Lower leg skin (tissue), 4 donors: ENCODE data around the gene IER5. TPM values are rescaled to one million over a fixed set of nuclear protein-coding genes. Genes with fewer than 3 reads are reported as not detected.

Experiments
- DNase-seq, 2 donors: peaks; one replicate each; pipeline ENCODE4 v3.0.0-alpha.2; 2019; ENCODE audit warnings: low spot score in 2 of 2
- H3K4me3 ChIP-seq: fragments of 200-600 bp; sonication (generic); 2 replicates; pipeline ENCODE4 v1.5.1; 2017; ENCODE audit warnings: mild to moderate bottlenecking, low read depth; ENCODE audit not compliant: poor library complexity, severe bottlenecking
- POLR2A ChIP-seq, 2 donors: fragments of 450-650 bp; IDR thresholded peaks; one replicate each; pipeline ENCODE4 v1.6.1; 2016 to 2017; ENCODE audit warnings: antibody characterized with exemption in 2 of 2, mild to moderate bottlenecking in 1 of 2, moderate library complexity in 1 of 2
- WGBS, 2 donors: methylation state at CpG; one replicate each; pipeline ENCODE4 v1.1.5; 2018; 5-methylcytosine and 5-hydroxymethylcytosine counted together
- intact Hi-C: fragments of 100-400 bp; cut with DNase I; formaldehyde crosslinking; loops from one replicate; pipeline ENCODE4 v1.15.0; 2023; ENCODE audit warnings: low total_unique reads
- total RNA-seq, 4 donors: library from RNA; depleted of rRNA; stranded (reverse); fragments of >200 nt; gene quantifications; one replicate each; pipeline ENCODE4 v1.1.0, GENCODE V29; 2016
- TF ChIP-seq, protein P1 (sequence below), 3 donors: fragments of 450-650 bp; IDR thresholded peaks; one replicate each; pipeline ENCODE4 v1.5.1; 2016; ENCODE audit warnings: antibody characterized with exemption in 3 of 3, mild to moderate bottlenecking in 3 of 3, moderate library complexity in 2 of 3

The IER5 gene
- total RNA-seq, 4 donors from 2014 or later, result 36.7 to 53.4 (median 48.3) TPM

DNA sequence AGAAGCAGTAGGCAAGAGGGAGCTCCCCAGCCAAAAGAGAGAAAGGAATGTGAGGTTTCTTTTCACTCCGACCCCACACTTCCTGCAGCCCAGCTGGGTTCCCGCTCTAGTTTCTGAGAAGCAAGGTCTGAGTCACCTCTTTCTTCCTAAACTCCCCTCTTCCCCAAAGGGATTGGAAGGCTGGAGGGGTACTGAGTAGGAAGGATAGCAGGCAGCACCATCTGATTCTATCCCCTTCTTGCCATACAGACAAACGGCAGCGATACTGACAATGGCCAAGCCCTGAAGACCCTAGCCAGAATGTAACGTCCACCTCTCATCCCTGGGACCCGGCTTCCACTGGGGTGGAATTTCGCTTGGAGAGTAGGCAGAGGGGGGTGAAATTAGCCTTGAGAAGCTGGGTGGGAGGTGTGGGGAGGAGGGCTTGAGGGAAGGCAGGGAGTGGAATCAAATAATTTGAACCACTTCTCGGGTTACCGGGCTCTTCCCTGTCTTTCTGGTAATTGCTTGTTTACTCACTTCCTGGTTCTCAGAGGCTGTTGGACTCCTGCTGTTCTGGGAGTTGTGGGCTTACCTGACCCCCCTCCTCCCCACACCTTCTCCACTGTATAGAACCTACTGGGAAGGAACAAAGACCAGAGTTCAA, 13.2 kb downstream of the IER5 start:
- TF ChIP-seq, protein P1, sequence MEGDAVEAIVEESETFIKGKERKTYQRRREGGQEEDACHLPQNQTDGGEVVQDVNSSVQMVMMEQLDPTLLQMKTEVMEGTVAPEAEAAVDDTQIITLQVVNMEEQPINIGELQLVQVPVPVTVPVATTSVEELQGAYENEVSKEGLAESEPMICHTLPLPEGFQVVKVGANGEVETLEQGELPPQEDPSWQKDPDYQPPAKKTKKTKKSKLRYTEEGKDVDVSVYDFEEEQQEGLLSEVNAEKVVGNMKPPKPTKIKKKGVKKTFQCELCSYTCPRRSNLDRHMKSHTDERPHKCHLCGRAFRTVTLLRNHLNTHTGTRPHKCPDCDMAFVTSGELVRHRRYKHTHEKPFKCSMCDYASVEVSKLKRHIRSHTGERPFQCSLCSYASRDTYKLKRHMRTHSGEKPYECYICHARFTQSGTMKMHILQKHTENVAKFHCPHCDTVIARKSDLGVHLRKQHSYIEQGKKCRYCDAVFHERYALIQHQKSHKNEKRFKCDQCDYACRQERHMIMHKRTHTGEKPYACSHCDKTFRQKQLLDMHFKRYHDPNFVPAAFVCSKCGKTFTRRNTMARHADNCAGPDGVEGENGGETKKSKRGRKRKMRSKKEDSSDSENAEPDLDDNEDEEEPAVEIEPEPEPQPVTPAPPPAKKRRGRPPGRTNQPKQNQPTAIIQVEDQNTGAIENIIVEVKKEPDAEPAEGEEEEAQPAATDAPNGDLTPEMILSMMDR (IDR thresholded peaks at IDR 0.05), result no peak
- no peak for TF ChIP-seq POLR2A (IDR thresholded peaks at IDR 0.05)
- 62 to 68% methylated on average over 9 of the region's 9 CpGs for WGBS, 2 donors
- no peak overlapping the region for H3K4me3 ChIP-seq
- no peak for DNase-seq
- intact Hi-C loops, result no loop called here

DNA sequence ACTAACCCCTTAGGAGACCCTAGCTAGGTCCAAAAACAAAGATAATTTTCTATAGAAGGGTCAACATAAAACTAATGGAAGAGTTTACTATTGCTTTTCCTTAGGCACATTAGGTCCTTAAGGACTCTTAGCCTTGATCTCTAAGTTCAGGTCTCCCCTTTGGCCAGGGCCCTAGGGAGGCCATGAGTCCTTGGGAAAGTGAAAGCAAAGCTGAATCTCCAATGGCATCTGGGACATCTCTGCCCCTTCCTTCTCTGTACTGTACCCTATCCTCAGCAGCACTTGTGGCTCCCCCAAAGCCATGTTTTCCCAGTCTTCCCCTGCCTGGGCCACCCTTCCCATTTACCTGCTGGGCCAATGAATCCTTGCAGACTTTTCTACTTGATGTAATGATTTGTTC, 14.3 kb downstream of the IER5 start:
- H3K4me3 ChIP-seq, result no peak overlapping the region
- intact Hi-C loops, result no loop called here
- TF ChIP-seq, protein P1 (IDR thresholded peaks at IDR 0.05), result no peak
- no peak for TF ChIP-seq POLR2A (IDR thresholded peaks at IDR 0.05)
- DNase-seq, result no peak

DNA sequence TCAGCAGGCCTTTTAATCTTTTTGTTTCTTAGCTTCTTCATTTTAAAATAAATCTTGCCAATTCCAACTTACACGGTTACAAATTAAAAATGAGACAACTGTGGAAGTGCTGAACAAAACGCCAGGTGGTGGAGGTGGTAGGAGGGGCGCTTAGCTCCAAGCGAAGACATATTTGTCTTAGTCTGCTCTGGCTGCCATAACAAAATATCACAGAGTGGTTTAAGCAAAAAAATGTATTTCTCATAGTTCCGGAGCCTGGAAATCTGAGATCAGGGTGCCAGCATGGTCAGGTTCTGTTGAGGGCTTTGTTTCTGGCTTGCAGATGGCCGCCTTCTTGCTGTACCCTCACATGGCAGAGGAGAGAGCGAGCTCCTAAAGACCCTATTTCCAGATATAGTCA, 14.9 kb downstream of the IER5 start:
- no peak for DNase-seq
- intact Hi-C loops, result no loop called here
- H3K4me3 ChIP-seq, result no peak overlapping the region
- WGBS, 2 donors, result 89 to 95% methylated on average over 7 of the region's 7 CpGs
- TF ChIP-seq POLR2A (IDR thresholded peaks at IDR 0.05), result no peak
- TF ChIP-seq, protein P1 (IDR thresholded peaks at IDR 0.05), result no peak

- intact Hi-C loops, result no loop called here
- 25 to 34% methylated on average over 14 to 17 of the region's 17 CpGs for WGBS, 2 donors
- DNase-seq, result no peak
- H3K4me3 ChIP-seq, result peak overlapping the region; percentile 73
- TF ChIP-seq POLR2A (IDR thresholded peaks at IDR 0.05), result no peak
- TF ChIP-seq, protein P1 (IDR thresholded peaks at IDR 0.05), result no peak
Measured at GRCh38 chr1:181104042-181104789, 15.7 kb downstream of the IER5 start.

DNA sequence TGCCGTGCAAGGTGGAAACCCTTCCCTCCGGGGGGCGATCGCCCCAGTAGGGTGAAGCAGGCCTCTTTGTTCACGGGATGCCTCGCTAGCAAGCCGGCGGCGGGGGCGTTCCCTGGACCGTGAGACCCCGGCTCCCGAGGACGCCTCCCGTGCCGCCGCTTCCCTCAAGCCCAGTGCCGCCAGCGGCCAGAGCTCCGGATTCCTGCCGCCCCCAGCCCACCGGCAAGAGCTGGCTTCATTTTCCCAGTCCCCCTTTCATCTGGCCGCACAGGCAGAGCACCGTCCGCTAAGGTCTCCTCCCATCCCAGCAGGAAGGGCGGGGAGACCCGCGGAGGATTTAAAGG, 16.3 kb downstream of the IER5 start:
- DNase-seq, result peak in 1 of 2 donors; percentile 89
- intact Hi-C loops, result no loop called here
- 1% methylated on average over 25 to 28 of the region's 28 CpGs for WGBS, 2 donors
- TF ChIP-seq, protein P1 (IDR thresholded peaks at IDR 0.05), result no peak
- TF ChIP-seq POLR2A (IDR thresholded peaks at IDR 0.05), result no peak
- H3K4me3 ChIP-seq, result peak overlapping the region; percentile 73
